Measurements from ENCODE around the gene GREB1.

The GREB1 gene

DNA sequence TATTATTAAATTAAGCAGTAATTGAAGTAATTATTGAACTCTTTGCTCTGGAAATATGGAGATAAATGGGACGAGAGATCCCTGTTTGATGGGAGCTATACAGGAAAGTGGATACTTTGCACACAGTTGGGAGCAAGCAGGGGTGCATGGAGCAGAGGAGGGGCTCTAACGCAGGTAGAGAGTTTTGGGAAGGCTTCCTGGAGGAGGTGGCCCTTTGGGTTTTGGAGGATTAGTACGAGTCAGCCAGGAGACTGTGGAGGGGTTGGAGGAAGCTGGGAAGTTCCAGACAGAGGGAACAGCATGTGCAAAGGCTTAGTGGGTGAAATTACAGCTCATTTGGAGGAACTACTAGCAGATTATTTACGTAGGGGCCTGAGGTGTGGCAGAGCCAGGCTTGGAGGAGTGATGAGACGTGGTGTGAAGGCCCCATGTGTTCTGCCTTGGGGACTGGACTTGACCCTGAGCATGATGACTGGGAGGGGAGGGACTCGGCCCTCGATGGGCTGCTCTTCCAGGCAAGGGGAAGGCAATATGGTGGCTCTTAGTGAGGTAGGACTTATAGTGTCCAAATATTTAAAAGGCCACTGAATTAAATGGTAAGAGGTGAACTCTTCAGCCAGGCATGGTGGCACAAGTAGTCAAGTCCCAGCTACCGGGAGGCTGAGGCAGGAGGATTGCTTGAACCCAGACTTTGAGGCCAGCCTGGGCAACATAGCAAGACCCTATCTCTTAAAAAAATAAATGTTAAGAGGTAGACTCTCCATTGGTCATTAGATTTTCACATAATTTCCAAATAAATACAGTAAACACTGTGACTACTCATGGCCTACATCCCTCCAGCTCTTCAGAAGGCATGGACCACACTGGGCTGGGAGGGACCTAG lies 30.2 kb downstream of the GREB1 start (continued):
- TF ChIP-seq ZNF274 (IDR thresholded peaks at IDR 0.05; ENCODE audit: low read length) (no peak), ZNF274 (tag by site-specific recombination; IDR thresholded peaks at IDR 0.05; ENCODE audit: borderline replicate concordance) (no peak), ZFHX2 (tag by site-specific recombination; conservative IDR thresholded peaks at IDR 0.05) (no peak)

DNA sequence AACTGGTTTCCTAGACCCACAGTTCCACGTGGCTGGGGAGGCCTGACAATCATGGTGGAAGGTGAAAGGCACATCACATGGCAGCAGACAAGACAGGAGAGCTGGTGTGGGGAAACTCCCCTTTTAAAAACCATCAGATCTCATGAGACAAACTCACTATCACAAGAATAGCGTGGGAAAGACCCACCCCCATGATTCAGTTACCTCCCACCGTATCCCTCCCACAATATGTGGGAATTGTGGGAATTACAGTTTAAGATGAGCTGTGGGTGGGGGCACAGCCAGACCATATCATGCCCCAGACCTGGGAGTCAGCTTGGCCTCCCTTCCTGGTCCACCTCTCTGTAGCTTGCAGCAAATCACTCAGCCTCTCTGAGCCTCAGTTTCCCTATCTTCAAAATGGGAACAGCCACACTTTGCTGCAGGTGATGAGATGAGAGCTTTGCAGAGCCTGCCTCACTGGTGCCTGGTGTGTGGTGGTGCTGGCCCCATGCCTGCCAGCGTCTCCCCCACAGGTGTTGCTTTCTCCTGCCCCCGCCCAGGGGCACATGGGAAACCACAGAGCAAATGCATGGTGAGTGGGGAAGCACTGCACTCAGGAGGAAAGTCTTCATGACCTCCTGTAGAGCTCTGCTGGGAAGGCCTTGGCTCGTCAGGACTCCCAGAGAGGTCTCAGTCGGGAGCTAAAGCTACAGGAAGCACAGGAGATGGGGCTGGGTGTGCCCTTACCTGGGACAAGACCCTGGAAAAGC lies 31.1 kb downstream of the GREB1 start:
- Histone ChIP-seq H3K4me1 (ENCODE audit: control insufficient read depth, insufficient read depth, low read length) (no peaks in the 10 kb centered on the region), H3K27ac (ENCODE audit: extremely low read depth, low read depth, low read length) (no peak overlapping the region), H3K36me3 (ENCODE audit: control insufficient read depth in 2 of 2, insufficient read depth in 1 of 2, low read length in 2 of 2) (no peaks in the 10 kb centered on the region), H3K9me3 (ENCODE audit: control insufficient read depth, insufficient read depth, low read depth, low read length) (no peaks in the 10 kb centered on the region), H3K4me3 (ENCODE audit: low read depth, low read length) (no peak overlapping the region)
- ChIA-PET CTCF (interaction anchor here (0.5 to 1.1 kb wide), 4 partner anchors 18 to 733 kb away, joined by 3 to 7 read pairs (median 4); no protein-coding TSS in a partner anchor), POLR2A (no interaction called here)
- TF ChIP-seq ZBTB48 (tag by site-specific recombination; IDR thresholded peaks at IDR 0.05), result no peak
- peak; percentile 62 for TF ChIP-seq EGR2 (tag by site-specific recombination; IDR thresholded peaks at IDR 0.05; ENCODE audit: low read depth)
- peak; percentile 58 for TF ChIP-seq ZFHX2 (tag by site-specific recombination; conservative IDR thresholded peaks at IDR 0.05)
- TF ChIP-seq GLIS1 (tag by site-specific recombination; IDR thresholded peaks at IDR 0.05), result peak; percentile 51; the same call in 1 of the 2 replicates
- peak; percentile 39 for TF ChIP-seq ZIC2 (tag by site-specific recombination; IDR thresholded peaks at IDR 0.05)

DNA sequence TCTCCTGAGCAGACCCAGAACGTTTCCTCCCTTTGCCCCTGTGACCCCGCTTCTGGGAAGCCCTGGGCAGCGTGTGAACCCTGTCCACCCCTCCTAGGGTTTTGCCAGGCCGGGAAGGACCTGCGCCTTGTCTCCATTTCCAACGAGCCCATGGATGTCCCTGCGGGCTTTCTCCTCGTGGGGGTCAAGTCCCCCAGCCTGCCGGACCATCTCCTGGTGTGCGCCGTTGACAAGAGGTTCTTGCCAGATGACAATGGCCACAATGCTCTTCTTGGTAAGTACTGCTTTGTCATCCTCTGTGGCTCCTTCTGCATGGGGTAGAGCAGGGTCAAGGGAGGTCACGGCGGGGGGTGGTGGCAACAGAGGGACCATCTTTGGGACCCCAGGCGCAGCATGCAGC lies 32.5 kb downstream of the GREB1 start:
- H3K4me1 ChIP-seq (ENCODE audit: control insufficient read depth, insufficient read depth, low read length), result no peaks in the 10 kb centered on the region
- ChIA-PET POLR2A (no interaction called here), CTCF (interaction anchor here (1.2 to 5.4 kb wide), 2 partner anchors 16 to 114 kb away, joined by 3 to 39 read pairs; no protein-coding TSS in a partner anchor)
- H3K36me3 ChIP-seq (ENCODE audit: control insufficient read depth in 2 of 2, insufficient read depth in 1 of 2, low read length in 2 of 2), result no peaks in the 10 kb centered on the region
- H3K4me3 ChIP-seq (ENCODE audit: low read depth, low read length), result no peak overlapping the region
- no peak overlapping the region for H3K27ac ChIP-seq (ENCODE audit: extremely low read depth, low read depth, low read length)
- H3K9me3 ChIP-seq (ENCODE audit: control insufficient read depth, insufficient read depth, low read depth, low read length), result no peaks in the 10 kb centered on the region
- TF ChIP-seq GLI4 (tag by site-specific recombination; IDR thresholded peaks at IDR 0.05) (no peak), ZNF843 (tag by site-specific recombination; IDR thresholded peaks at IDR 0.05) (no peak)

DNA sequence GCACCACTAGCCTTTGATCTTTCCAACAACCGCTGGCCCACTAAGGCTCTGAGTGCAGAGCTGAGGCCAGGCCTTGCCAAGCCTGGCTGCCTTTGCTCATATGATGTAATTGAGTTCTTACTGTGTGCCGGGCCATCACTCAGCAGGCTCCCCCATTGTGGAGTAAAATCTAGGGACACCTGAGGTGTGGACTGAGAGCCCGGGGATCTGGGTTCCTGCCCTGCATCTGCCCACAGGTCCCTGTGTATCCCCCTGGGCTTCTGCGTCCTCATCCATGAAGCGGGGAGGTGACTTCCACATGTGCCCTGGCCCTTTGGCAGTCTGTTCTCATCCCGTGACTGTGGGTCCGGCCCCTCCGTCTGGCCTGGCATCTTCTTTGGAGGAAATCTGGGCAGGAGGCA lies 33.8 kb downstream of the GREB1 start:
- Histone ChIP-seq H3K4me3 (ENCODE audit: low read depth, low read length) (no peak overlapping the region), H3K4me1 (ENCODE audit: control insufficient read depth, insufficient read depth, low read length) (no peaks in the 10 kb centered on the region), H3K36me3 (ENCODE audit: control insufficient read depth in 2 of 2, insufficient read depth in 1 of 2, low read length in 2 of 2) (no peaks in the 10 kb centered on the region), H3K9me3 (ENCODE audit: control insufficient read depth, insufficient read depth, low read depth, low read length) (no peaks in the 10 kb centered on the region), H3K27ac (ENCODE audit: extremely low read depth, low read depth, low read length) (no peak overlapping the region)
- ChIA-PET CTCF (interaction anchor here (5.4 kb wide), 1 partner anchor 15 kb away, joined by 39 read pairs; no protein-coding TSS in a partner anchor), POLR2A (no interaction called here)
- TF ChIP-seq ZNF416 (tag by site-specific recombination; IDR thresholded peaks at IDR 0.05) (no peak), ZNF776 (tag by site-specific recombination; IDR thresholded peaks at IDR 0.05; ENCODE audit: borderline replicate concordance) (no peak), ZNF785 (tag by site-specific recombination; IDR thresholded peaks at IDR 0.05) (no peak), ZNF549 (tag by site-specific recombination; IDR thresholded peaks at IDR 0.05) (no peak)

DNA sequence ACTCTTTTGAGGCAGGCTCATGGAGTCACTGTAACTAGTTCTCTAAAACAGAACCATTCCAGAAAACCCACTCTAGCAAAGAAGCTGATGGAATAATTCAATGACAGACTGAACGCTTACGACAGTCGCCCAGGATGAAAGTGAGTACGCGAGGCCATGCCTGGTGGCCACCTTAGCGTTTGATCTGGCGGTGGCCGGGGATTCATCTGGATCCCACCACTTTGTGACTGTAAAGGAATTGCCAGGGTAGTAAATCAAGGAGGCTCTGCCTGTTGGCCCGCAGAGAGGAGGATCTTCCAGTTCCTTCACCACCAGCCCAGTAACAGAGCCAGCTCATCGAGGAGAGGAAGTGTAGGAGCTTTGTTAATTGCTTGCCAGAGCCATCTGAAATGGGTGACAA lies 34.6 kb downstream of the GREB1 start:
- no peaks in the 10 kb centered on the region for H3K36me3 ChIP-seq (ENCODE audit: control insufficient read depth in 2 of 2, insufficient read depth in 1 of 2, low read length in 2 of 2)
- no peaks in the 10 kb centered on the region for H3K9me3 ChIP-seq (ENCODE audit: control insufficient read depth, insufficient read depth, low read depth, low read length)
- H3K4me3 ChIP-seq (ENCODE audit: low read depth, low read length), result no peak overlapping the region
- no peak for TF ChIP-seq ZBTB17 (tag by site-specific recombination; IDR thresholded peaks at IDR 0.05)
- ChIA-PET POLR2A (no interaction called here), CTCF (interaction anchor here (0.6 to 5.4 kb wide), 4 partner anchors 14 to 1438 kb away, joined by 3 to 39 read pairs (median 4); no protein-coding TSS in a partner anchor)
- no peaks in the 10 kb centered on the region for H3K4me1 ChIP-seq (ENCODE audit: control insufficient read depth, insufficient read depth, low read length)
- H3K27ac ChIP-seq (ENCODE audit: extremely low read depth, low read depth, low read length), result no peak overlapping the region
